ENCODE results near the gene AMBP. TPM values are rescaled to one million over a fixed set of nuclear protein-coding genes. Genes with fewer than 3 reads are reported as not detected.

The AMBP gene
- total RNA-seq, 1 donor from 2014 or later = not detected

DNA sequence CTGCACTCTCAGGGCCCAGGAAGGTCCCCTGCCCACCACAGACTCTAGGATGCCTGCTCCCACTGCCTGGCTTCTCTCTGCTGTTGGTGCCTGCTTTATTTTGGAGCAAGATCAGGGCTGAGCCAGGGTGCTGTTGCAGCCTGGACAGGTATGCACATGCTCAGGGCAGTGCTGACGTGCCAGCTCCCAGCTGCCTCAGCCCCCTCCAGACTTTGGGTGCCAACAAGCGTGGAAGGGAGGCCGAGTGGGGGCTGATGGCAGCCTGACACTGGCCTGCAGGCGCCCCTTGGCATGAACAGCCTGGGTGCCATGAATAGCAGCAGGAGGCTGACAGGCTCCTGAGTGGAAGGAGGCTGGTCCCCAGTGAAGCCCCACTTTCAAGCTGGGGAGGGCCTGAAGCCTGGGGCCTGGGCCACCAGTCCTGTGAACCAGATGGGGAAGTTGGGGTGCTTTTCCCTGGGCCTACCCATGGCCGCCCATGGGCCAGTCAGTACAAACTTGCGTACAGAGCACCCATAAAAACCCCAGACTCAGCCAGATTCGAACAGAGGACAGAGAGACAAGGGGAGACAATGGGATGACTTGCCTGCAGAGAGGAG lies 6.8 kb downstream of the AMBP start:
- H3K27me3 Mint-ChIP-seq (ENCODE audit: insufficient read depth) = peaks cover 1% of the 10 kb centered on the region
- no peaks in the 10 kb centered on the region for H3K4me1 Mint-ChIP-seq (ENCODE audit: low read depth)
- no peak overlapping the region for H3K4me3 Mint-ChIP-seq
- DNase-seq (ENCODE audit: low spot score) = no peak
- intact Hi-C loops (cut with micrococcal nuclease) = no loop called here
- no peaks in the 10 kb centered on the region for H3K36me3 Mint-ChIP-seq (ENCODE audit: low read depth)
- no peaks in the 10 kb centered on the region for H3K9me3 Mint-ChIP-seq
- H3K27ac Mint-ChIP-seq = no peak overlapping the region

DNA sequence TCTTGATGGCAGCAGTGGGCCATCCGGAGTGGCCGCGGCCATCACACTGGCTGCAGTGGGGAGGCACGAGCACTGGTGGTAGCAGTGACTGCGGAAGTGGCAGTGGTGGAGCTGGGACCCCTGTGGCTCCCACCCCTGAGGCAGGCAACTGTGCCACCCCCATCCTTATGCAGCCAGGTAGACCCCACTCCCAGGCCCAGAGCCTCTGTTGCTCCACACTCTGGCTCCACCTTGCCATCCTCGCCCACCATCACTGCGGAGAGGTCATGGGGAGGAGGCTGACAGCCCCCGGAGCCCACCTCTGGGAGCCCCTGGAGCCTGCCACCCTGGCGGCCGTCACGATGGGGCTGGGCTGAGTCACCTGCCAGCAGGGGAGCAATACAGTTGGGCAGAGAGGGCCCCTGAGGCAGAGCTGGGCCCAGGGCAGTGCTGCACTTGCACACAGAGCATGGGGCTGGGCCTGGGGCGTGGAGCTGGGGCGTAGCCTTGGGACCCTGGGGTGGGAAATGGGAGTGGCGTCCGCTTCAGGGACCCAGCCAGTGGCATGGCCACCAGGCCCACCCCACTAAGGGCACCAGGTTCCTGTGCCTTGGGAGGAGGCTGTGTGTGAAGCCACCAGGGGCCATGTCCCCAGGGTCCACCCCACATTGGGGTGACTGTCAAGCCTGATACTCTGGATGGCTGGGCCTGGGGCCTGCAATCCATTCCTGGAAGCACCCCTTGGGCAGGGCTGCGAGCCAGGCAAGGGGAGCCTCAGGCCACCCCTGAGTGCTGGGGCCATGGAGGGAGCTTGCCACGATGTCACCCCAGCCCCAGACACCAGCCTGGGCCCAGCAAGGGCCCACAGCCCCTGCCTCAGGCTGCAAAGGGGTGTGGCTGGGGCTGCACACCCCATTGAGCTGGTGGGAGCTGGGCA lies 7.7 kb downstream of the AMBP start:
- no peaks in the 10 kb centered on the region for H3K36me3 Mint-ChIP-seq (ENCODE audit: low read depth)
- H3K27me3 Mint-ChIP-seq (ENCODE audit: insufficient read depth) = peaks cover 1% of the 10 kb centered on the region
- H3K4me3 Mint-ChIP-seq = no peak overlapping the region
- H3K9me3 Mint-ChIP-seq = no peaks in the 10 kb centered on the region
- H3K4me1 Mint-ChIP-seq (ENCODE audit: low read depth) = no peaks in the 10 kb centered on the region
- no peak for DNase-seq (ENCODE audit: low spot score)
- H3K27ac Mint-ChIP-seq = no peak overlapping the region
- intact Hi-C loops (cut with micrococcal nuclease) = no loop called here

DNA sequence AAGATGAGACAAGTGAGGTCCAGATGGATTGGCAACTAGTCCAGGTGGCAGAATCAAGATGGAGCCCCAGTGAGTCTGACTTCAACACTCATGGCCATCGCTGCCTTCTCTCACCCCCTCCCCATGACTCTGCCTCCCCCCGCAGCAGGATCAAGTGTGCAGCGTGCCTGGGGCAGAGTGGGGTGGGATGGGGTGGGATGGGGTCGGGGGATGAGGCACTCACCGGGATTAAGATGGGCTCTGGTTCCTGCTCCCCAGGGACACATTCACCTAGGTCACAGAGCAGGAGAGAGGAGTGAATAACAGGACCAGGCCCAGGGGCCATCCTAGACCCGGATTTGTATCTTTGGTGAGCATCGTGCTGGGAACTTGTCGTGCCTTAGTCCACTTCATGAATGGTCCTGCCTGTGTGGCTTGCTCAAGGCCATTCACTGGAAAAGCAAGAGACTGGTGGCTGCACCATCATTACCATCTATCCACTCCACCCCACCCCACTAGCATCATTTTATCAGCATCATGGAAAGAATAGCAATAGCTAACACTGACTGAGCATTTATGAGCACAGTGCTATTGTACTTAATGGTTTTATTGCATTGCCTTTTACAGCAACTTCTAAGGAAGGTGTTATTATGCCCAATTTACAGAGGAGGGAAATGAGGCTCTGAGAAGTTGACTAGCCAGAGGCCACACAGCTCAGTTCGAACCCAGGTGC lies 8.5 kb downstream of the AMBP start:
- H3K4me1 Mint-ChIP-seq (ENCODE audit: low read depth) = no peaks in the 10 kb centered on the region
- H3K27me3 Mint-ChIP-seq (ENCODE audit: insufficient read depth) = no peaks in the 10 kb centered on the region
- no peak overlapping the region for H3K27ac Mint-ChIP-seq
- no peak for DNase-seq (ENCODE audit: low spot score)
- intact Hi-C loops (cut with micrococcal nuclease) = no loop called here
- no peaks in the 10 kb centered on the region for H3K9me3 Mint-ChIP-seq
- H3K4me3 Mint-ChIP-seq = no peak overlapping the region
- H3K36me3 Mint-ChIP-seq (ENCODE audit: low read depth) = no peaks in the 10 kb centered on the region

DNA sequence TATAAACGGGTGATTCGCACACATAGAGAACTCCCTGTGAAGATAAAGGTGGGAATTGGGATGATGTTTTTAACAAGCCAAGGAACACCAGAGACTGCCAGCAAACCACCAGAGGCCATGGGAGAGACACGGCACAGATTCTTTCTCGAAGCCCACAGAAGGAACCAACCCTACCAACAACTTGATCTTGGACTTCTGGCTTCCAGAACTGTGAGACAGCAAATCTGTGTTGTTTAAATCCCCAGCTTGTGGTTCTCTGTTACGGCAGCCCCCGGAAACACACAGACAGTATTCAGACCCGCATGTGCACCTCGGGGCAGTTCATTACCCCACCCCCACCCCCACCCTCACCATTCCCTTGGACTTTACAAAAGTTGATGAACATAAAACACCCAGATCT lies 12.8 kb downstream of the AMBP start:
- peaks cover 3% of the 10 kb centered on the region for H3K27me3 Mint-ChIP-seq (ENCODE audit: insufficient read depth)
- H3K27ac Mint-ChIP-seq = no peak overlapping the region
- intact Hi-C loops (cut with micrococcal nuclease) = no loop called here
- no peaks in the 10 kb centered on the region for H3K36me3 Mint-ChIP-seq (ENCODE audit: low read depth)
- H3K4me3 Mint-ChIP-seq = no peak overlapping the region
- DNase-seq (ENCODE audit: low spot score) = no peak
- H3K4me1 Mint-ChIP-seq (ENCODE audit: low read depth) = no peaks in the 10 kb centered on the region
- no peaks in the 10 kb centered on the region for H3K9me3 Mint-ChIP-seq

DNA sequence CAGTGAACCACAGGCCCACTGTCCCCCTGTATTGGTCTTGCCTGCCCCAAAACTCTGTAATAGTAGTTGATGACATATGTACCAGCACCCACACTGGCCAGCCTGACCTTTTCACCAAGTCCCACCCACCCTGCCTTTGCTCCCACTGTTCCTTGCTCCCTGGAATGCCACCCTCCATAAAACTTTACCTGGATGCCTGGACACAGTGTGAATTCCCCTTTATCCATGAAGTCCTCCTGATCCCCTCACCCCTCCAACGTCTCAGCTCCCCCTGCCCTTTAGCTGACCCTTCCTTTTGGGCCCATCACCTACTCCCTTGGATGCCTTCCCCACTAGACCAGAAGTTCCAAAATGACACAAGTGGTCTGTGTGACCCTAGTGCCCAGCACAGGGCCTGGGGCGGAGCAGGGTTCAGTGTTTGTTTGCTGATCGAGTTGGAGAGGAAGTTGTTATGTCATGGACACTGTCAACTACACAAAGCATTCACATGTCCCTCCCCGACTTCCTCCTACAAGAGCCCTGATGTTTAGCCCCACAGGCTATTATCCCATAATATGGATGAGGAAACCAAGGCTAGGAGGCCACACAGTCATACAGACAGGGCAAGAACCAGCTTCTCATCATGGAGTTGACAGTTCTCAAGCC lies 16.1 kb downstream of the AMBP start:
- H3K9me3 Mint-ChIP-seq = no peaks in the 10 kb centered on the region
- intact Hi-C loops (cut with micrococcal nuclease) = no loop called here
- no peak for DNase-seq (ENCODE audit: low spot score)
- peaks cover 5% of the 10 kb centered on the region for H3K27me3 Mint-ChIP-seq (ENCODE audit: insufficient read depth)
- no peaks in the 10 kb centered on the region for H3K4me1 Mint-ChIP-seq (ENCODE audit: low read depth)
- H3K4me3 Mint-ChIP-seq = no peak overlapping the region
- no peaks in the 10 kb centered on the region for H3K36me3 Mint-ChIP-seq (ENCODE audit: low read depth)
- no peak overlapping the region for H3K27ac Mint-ChIP-seq

DNA sequence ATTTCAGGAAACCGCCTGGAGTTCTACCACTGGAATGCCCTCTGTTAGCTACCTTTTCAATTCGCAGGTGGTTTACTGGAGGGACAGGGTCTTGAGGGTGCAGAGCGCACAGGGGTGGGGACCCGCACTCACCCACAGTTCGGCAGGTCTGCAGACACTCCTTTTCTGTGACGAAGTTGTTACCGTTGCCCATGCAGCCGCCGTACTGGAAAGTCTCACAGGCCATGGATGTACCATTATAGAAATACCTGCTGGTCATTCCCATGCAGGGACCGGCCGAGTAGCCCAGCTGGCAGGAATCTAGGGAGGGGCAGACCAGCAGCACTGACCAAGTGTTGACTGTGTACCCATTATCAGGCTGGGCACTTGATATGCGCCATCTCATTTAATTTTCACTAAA lies 16.8 kb downstream of the AMBP start:
- Mint-ChIP-seq H3K27ac (no peak overlapping the region), H3K4me3 (no peak overlapping the region), H3K9me3 (no peaks in the 10 kb centered on the region), H3K4me1 (ENCODE audit: low read depth) (no peaks in the 10 kb centered on the region), H3K27me3 (ENCODE audit: insufficient read depth) (peaks cover 5% of the 10 kb centered on the region), H3K36me3 (ENCODE audit: low read depth) (no peaks in the 10 kb centered on the region)
- intact Hi-C loops (cut with micrococcal nuclease) = no loop called here
- DNase-seq (ENCODE audit: low spot score) = no peak

DNA sequence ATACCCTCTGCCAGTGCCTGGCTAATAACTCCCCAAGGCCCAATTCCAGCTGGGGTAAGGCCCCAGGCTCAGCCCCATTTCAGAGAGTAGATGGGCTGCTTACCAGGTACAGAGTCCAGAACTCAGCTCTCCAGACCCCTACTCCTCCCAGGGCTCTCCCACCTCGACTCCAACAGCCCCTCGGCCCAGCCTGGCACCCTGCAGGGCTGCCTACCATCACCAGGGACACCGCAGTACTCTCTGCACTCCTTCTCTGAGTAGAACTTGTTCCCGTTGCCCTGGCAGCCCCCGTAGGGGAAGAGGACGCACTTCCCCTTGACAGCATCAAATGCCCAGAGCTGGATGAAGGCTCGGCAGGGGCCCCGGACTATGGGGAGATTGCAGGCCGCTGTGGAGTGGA lies 17.4 kb downstream of the AMBP start:
- Mint-ChIP-seq H3K4me1 (ENCODE audit: low read depth) (no peaks in the 10 kb centered on the region), H3K9me3 (no peaks in the 10 kb centered on the region), H3K27me3 (ENCODE audit: insufficient read depth) (peaks cover 5% of the 10 kb centered on the region), H3K4me3 (no peak overlapping the region), H3K27ac (no peak overlapping the region), H3K36me3 (ENCODE audit: low read depth) (no peaks in the 10 kb centered on the region)
- intact Hi-C loops (cut with micrococcal nuclease) = no loop called here
- DNase-seq (ENCODE audit: low spot score) = no peak

DNA sequence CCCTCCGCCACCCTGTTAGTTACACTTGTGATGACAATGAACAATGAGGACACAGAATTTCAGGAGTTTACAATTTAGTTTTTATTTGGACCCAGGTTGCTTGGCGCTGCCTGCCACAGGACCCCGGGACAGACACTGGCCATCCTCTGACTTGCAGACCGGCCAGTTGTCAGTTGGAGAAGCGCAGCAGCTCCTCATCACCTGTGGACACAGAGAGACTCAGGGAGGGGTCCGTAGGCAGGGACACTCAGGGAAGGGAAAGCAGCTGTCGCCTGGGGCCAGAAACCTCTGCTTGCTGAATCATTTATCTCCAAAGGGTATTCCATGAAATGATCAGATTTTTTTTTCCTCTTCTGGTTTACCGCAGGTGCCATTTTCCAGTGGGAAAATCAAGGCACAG lies 18.0 kb downstream of the AMBP start:
- H3K4me3 Mint-ChIP-seq = no peak overlapping the region
- no peaks in the 10 kb centered on the region for H3K36me3 Mint-ChIP-seq (ENCODE audit: low read depth)
- H3K4me1 Mint-ChIP-seq (ENCODE audit: low read depth) = no peaks in the 10 kb centered on the region
- H3K9me3 Mint-ChIP-seq = no peaks in the 10 kb centered on the region
- DNase-seq (ENCODE audit: low spot score) = no peak
- H3K27ac Mint-ChIP-seq = no peak overlapping the region
- intact Hi-C loops (cut with micrococcal nuclease) = no loop called here
- H3K27me3 Mint-ChIP-seq (ENCODE audit: insufficient read depth) = peaks cover 5% of the 10 kb centered on the region

DNA sequence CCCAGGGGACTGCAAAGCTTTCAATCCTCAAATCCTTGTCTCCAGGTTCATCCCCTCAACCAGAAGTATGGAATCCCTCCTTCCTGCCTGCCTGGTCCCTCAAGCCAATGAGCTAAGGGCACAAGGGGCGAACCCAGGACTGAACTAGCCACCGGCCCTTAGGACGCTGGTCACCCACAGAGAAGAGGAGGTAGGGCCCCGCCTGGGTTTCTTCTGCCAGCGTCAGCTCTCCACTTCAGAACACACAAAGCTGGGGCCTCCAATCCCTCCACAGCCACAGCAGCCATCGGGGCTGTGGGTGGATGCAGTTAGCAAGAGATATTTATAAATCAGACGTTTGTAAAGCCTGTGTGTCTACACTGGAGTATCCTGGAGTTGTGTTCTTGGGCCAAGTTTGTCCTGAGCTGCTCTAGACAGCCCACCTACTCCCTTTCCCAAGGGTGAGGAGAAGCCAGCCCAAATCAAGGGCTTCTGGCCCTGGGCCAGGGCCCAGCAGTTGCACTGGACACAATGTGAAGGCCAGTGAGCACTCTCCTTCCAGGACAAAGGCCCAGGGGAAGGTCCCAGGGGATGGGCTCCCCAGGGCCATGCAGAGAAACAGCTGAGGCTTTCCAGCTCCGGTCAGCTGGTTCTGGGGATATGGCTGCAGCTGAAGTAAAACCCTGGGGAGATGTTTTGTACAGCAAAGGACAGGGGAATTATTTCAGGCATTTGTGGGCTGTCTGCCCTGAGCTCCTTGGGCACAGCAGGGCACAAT lies 18.9 kb downstream of the AMBP start:
- Mint-ChIP-seq H3K27me3 (ENCODE audit: insufficient read depth) (peaks cover 5% of the 10 kb centered on the region), H3K4me1 (ENCODE audit: low read depth) (no peaks in the 10 kb centered on the region), H3K4me3 (no peak overlapping the region), H3K9me3 (no peaks in the 10 kb centered on the region), H3K36me3 (ENCODE audit: low read depth) (no peaks in the 10 kb centered on the region), H3K27ac (no peak overlapping the region)
- intact Hi-C loops (cut with micrococcal nuclease) = no loop called here
- DNase-seq (ENCODE audit: low spot score) = no peak

DNA sequence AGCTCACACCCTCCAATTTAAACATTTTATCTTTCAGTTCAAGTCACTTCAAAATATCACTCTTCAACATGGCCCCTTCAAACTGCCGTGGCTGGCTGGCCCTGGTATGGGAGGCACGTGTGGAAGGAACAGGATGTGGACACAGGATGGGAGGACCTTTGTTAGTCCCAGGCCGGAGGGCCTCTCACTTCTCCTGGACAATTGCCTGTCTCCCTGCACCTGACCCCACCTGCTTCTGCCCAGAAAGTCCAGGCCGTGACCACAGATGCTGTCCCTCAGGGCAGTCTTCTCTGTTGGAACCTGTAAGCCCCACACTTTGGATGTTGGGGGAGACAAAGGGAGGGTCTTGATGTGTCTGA lies 19.4 kb downstream of the AMBP start:
- no peak overlapping the region for H3K27ac Mint-ChIP-seq
- no peak for DNase-seq (ENCODE audit: low spot score)

DNA sequence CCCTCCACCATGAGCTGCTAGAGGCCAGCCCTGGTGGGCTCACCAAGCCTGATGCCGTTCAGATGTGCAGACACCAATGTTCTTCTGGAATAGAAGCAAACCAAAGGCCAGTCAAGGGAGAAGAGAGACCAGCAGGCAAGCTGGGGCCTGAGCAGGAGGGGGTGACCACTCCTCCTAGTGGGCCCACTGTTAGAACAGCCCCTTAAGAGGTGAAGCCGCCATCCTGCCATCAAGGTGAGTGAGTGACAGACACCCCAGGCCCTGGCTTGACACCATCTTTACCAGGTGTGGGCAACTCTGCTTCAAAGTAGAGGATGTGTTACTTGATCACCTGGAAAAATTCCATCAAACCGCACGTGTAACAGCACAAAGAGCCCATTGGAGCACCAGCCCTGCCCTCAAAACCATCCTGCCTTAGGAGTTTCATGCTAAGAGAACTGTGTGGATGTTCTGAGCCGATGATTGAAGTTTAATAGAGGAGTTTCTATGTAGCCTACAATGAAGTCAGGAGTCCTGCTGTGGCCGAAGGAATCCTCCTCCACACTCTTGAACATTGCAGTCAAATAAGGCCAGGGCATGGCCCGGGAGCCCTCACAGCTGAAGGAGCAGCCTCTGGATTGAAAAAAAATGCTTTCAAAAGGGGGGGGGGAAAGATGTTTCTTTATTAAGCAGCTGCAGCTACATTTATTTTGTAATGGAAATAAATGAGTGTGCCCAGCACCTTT lies 20.8 kb downstream of the AMBP start:
- DNase-seq (ENCODE audit: low spot score) = no peak
- no peaks in the 10 kb centered on the region for H3K9me3 Mint-ChIP-seq
- H3K4me1 Mint-ChIP-seq (ENCODE audit: low read depth) = no peaks in the 10 kb centered on the region
- H3K4me3 Mint-ChIP-seq = no peak overlapping the region
- intact Hi-C loops (cut with micrococcal nuclease) = no loop called here
- no peak overlapping the region for H3K27ac Mint-ChIP-seq
- H3K27me3 Mint-ChIP-seq (ENCODE audit: insufficient read depth) = peaks cover 5% of the 10 kb centered on the region
- no peaks in the 10 kb centered on the region for H3K36me3 Mint-ChIP-seq (ENCODE audit: low read depth)

More for the DNA sequence above, 19.4 kb downstream of the AMBP start:
- Mint-ChIP-seq H3K36me3 (ENCODE audit: low read depth) (no peaks in the 10 kb centered on the region), H3K4me1 (ENCODE audit: low read depth) (no peaks in the 10 kb centered on the region), H3K4me3 (no peak overlapping the region), H3K9me3 (no peaks in the 10 kb centered on the region), H3K27me3 (ENCODE audit: insufficient read depth) (peaks cover 5% of the 10 kb centered on the region)
- intact Hi-C loops (cut with micrococcal nuclease) = no loop called here

DNA sequence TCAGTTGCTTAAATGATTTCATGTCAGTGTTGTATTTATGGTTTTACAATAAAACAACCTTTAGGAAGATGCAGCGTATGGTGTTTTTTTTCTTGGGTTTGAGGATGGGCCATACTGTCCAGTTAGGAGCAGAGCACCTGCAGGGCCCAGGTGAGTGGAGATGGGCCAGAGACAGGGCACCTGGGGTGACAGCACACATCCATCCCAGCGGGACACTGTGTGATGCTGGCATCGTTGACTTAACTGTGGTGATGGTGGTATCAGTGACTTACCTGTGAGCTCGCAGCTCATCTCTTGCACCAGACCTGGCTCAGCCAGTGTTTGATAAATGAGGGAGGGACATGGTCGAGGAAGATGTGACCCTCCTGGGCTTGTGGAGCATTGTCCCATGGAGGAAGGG lies 21.6 kb downstream of the AMBP start:
- intact Hi-C loops (cut with micrococcal nuclease) = no loop called here
- H3K27ac Mint-ChIP-seq = no peak overlapping the region
- no peak overlapping the region for H3K4me3 Mint-ChIP-seq
- DNase-seq (ENCODE audit: low spot score) = no peak
- no peaks in the 10 kb centered on the region for H3K36me3 Mint-ChIP-seq (ENCODE audit: low read depth)
- no peaks in the 10 kb centered on the region for H3K9me3 Mint-ChIP-seq
- no peaks in the 10 kb centered on the region for H3K4me1 Mint-ChIP-seq (ENCODE audit: low read depth)
- peaks cover 3% of the 10 kb centered on the region for H3K27me3 Mint-ChIP-seq (ENCODE audit: insufficient read depth)
